Gastrocnemius medialis (tissue), 4 donors: ENCODE results near the gene TBL1XR1.

Experiments used
- POLR2A ChIP-seq, 2 donors: fragments of 450-650 bp; IDR thresholded peaks; one replicate each; pipeline ENCODE4 v1.6.1; 2017; ENCODE audit warnings: antibody characterized with exemption in 2 of 2, mild to moderate bottlenecking in 2 of 2, moderate library complexity in 2 of 2
- TF ChIP-seq, protein P1 (sequence below), 5 experiments: fragments of 450-650 bp in 3 of 5; fragments of 200-600 bp in 2 of 5; sonication (generic) in 2 of 5; IDR thresholded peaks in 4 of 5; conservative IDR thresholded peaks in 1 of 5; 1 replicate in 4 of 5; 2 replicates in 1 of 5; pipeline ENCODE4 v1.5.1; 2016 to 2019; ENCODE audit warnings: antibody characterized with exemption in 5 of 5, mild to moderate bottlenecking in 3 of 5, moderate library complexity in 3 of 5

DNA sequence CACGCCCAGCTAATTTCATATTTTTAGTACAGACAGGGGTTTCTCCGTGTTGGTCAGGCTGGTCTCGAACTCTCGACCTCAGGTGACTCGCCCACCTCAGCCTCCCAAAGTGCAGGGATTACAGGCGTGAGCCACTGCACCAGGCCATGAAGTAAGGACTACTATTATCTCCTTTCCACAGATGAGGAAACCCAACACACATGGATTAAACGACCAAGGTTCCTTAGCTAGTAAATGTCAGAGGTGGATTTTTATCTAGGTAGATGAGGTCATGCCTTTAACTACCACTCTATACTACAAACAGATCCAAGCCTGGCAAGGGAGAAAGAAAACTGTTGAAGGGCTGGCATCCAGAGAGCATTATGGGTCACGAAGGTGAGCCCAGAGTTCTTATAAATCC lies 15.5 kb upstream of the TBL1XR1 start:
- TF ChIP-seq, protein P1, sequence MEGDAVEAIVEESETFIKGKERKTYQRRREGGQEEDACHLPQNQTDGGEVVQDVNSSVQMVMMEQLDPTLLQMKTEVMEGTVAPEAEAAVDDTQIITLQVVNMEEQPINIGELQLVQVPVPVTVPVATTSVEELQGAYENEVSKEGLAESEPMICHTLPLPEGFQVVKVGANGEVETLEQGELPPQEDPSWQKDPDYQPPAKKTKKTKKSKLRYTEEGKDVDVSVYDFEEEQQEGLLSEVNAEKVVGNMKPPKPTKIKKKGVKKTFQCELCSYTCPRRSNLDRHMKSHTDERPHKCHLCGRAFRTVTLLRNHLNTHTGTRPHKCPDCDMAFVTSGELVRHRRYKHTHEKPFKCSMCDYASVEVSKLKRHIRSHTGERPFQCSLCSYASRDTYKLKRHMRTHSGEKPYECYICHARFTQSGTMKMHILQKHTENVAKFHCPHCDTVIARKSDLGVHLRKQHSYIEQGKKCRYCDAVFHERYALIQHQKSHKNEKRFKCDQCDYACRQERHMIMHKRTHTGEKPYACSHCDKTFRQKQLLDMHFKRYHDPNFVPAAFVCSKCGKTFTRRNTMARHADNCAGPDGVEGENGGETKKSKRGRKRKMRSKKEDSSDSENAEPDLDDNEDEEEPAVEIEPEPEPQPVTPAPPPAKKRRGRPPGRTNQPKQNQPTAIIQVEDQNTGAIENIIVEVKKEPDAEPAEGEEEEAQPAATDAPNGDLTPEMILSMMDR (IDR thresholded peaks at IDR 0.05 in 4 of 5, conservative IDR thresholded peaks at IDR 0.05 in 1 of 5), result no peak
- TF ChIP-seq POLR2A (IDR thresholded peaks at IDR 0.05), result no peak
